ENCODE measurements around the gene TECPR2.

TECPR2 gene

DNA sequence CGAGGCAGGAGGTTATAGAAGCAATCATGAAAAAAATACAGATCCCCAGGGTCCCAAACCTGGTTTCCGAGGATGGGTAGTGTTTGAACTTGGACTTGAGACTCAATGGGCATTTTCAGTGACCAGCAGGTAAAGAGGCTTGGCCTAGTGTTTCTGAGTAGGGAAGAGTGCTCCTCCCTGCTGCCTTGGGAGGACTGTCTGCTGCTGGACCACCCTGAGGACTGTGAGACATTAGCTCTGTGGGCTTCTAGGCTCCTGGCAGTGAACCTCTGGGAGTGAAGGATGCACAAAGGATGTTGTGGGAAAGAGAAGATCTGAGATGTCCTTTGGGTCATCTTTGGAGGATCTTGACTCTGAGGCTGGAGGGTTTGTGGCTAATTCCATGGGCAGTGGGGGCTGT is 116.4 kb downstream of the TECPR2 start:
- in situ Hi-C loops (cut with HindIII; ENCODE audit: low sequenced_read_pairs), result no loop called here
- H3K4me3 ChIP-seq (ENCODE audit: low read depth, low read length), result no peak overlapping the region
- TF ChIP-seq, protein P1, sequence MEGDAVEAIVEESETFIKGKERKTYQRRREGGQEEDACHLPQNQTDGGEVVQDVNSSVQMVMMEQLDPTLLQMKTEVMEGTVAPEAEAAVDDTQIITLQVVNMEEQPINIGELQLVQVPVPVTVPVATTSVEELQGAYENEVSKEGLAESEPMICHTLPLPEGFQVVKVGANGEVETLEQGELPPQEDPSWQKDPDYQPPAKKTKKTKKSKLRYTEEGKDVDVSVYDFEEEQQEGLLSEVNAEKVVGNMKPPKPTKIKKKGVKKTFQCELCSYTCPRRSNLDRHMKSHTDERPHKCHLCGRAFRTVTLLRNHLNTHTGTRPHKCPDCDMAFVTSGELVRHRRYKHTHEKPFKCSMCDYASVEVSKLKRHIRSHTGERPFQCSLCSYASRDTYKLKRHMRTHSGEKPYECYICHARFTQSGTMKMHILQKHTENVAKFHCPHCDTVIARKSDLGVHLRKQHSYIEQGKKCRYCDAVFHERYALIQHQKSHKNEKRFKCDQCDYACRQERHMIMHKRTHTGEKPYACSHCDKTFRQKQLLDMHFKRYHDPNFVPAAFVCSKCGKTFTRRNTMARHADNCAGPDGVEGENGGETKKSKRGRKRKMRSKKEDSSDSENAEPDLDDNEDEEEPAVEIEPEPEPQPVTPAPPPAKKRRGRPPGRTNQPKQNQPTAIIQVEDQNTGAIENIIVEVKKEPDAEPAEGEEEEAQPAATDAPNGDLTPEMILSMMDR (IDR thresholded peaks at IDR 0.05; ENCODE audit: low read depth, low read length), result no peak
- DNase-seq (ENCODE audit: low read depth, low spot score), result no peak

DNA sequence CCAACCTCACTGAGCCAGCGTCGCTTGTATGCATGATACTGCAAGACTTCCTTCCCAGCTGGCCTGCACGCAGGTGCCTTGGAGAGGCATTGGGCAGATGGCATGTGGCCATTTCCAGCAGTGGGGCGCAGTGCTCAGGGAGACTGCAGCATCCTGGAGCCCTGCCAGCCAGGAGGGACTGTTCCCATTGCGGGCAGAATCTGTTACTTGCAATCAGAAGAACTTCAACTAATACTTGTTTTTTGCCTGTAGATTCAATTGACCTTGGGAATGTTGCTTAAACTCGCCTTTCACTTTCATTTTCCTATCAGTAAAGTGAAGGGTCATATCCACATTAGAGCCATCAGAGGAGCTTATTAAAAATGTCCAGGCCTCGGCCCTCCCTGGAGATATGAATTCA is 117.0 kb downstream of the TECPR2 start:
- no peak overlapping the region for H3K4me3 ChIP-seq (ENCODE audit: low read depth, low read length)
- in situ Hi-C loops (cut with HindIII; ENCODE audit: low sequenced_read_pairs), result no loop called here
- TF ChIP-seq, protein P1 (IDR thresholded peaks at IDR 0.05; ENCODE audit: low read depth, low read length), result no peak
- no peak for DNase-seq (ENCODE audit: low read depth, low spot score)

DNA sequence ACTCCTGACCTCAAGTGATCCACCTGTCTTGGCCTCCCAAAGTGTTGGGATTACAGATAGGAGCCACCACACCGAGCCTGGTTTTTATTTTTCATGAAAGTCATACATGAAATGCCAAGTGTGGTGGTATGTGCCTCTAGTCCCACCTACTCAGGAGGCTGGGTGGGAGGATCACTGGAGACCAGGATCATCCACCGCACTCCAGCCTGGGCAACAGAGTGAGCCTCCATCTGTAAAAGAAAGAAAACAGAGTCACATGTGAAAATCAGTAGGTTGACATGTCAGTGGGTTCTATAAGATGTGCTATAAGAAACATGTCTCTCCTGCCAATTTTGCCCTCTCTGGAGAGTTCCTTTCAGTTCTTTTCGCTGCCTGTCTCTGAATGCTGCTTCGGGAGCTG is 118.6 kb downstream of the TECPR2 start:
- H3K4me3 ChIP-seq (ENCODE audit: low read depth, low read length), result no peak overlapping the region
- in situ Hi-C loops (cut with HindIII; ENCODE audit: low sequenced_read_pairs), result no loop called here
- TF ChIP-seq, protein P1 (IDR thresholded peaks at IDR 0.05; ENCODE audit: low read depth, low read length), result no peak
- DNase-seq (ENCODE audit: low read depth, low spot score), result no peak

DNA sequence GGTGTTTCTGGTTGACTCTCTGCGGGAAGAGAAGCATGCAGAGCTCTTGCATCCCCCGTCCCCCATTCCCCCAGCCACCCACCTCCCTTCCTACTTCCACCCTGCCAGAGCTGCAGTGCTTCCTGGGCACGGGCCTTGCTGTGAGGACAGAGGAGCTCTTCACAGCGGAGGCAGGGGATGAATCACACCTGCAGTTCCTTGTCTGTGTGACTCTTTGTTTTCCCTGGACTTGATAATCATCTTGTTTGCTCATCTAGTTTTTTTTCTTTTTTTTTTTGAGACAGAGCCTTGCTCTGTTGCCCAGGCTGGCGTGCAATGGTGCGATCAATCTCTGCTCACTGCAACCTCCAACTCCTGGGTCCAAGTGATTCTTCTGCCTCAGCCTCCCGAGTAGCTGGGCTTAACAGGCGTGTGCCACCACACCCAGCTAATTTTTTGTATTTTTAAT is 119.1 kb downstream of the TECPR2 start:
- in situ Hi-C loops (cut with HindIII; ENCODE audit: low sequenced_read_pairs), result no loop called here

GRCh38 chr14:102484316-102484715 is 121.6 kb downstream of the TECPR2 start:
- TF ChIP-seq, protein P1 (IDR thresholded peaks at IDR 0.05; ENCODE audit: low read depth, low read length), result no peak
- no peak for DNase-seq (ENCODE audit: low read depth, low spot score)
- in situ Hi-C loops (cut with HindIII; ENCODE audit: low sequenced_read_pairs), result no loop called here
- H3K4me3 ChIP-seq (ENCODE audit: low read depth, low read length), result no peak overlapping the region

More for the DNA sequence above, 119.1 kb downstream of the TECPR2 start:
- no peak overlapping the region for H3K4me3 ChIP-seq (ENCODE audit: low read depth, low read length)
- TF ChIP-seq, protein P1 (IDR thresholded peaks at IDR 0.05; ENCODE audit: low read depth, low read length), result no peak
- DNase-seq (ENCODE audit: low read depth, low spot score), result no peak

- no peak overlapping the region for H3K4me3 ChIP-seq (ENCODE audit: low read depth, low read length)
- TF ChIP-seq, protein P1 (IDR thresholded peaks at IDR 0.05; ENCODE audit: low read depth, low read length), result no peak
- DNase-seq (ENCODE audit: low read depth, low spot score), result no peak
- in situ Hi-C loops (cut with HindIII; ENCODE audit: low sequenced_read_pairs), result no loop called here
These were observed 123.2 kb downstream of the TECPR2 start for GRCh38 chr14:102485693-102486512.

All from astrocyte of the spinal cord (primary cell).